ENCODE results near the gene SULT2B1. TPM values are rescaled to one million over a fixed set of nuclear protein-coding genes. Genes with fewer than 3 reads are reported as not detected.
A peak's percentile ranks its signal among the peaks of the same experiment; 100 is the strongest.

Gene SULT2B1
- total and polyA plus RNA-seq, 4 experiments from 2014 or later: 0.13 TPM; not detected in 3

DNA sequence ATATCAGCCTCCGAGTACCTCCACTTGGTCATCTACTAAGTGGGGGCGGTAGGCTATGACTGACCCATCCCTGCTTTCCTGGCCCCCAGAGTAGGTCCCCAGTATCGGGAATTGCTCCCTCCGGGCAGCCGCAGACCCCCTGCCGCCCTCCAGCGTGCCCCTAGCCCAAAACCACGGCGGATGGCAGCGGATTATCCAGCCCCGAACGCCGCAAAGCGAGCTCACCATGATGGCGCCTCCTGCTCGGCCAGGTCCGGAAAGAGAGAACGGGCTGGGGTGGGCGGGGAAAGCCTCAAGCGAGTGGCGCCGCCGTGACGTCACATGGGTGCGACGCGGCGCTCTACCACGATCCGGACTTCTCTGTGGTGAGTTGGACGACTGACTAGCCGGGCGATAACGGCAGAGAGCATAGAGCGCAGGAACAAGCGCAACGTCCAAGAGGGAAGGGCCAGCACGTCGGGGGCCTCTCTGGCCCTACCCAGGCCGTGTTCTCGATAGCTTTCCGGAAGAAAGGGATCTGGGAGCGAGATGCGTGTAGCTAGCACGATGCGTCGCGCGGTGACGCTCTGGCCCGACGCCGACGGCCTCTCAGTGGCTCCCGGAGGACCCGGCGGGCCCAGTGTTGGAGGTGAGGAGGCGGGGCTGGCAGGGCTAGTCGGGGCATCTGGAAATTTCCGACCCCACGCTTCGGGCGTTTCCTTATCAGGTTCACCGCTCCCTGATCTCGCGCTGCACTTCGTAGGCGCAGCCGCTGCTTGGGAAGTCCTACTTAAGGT lies 67.1 kb downstream of the SULT2B1 start, which contains the start of the genes RPL18 and SPHK2:
RPL18 (minus strand) TSS at position 263 of the 776 bp plus-strand sequence; CDS start at position 228, 35 bp downstream.
SPHK2 (plus strand) TSS at position 591 of the 776 bp plus-strand sequence. CDS start 1,009 bp downstream, outside the sequence.
- Mint-ChIP-seq H3K27me3 (no peaks in the 10 kb centered on the region), H3K36me3 (peaks cover 27 to 67% of the 10 kb centered on the region in 2 donors)

DNA sequence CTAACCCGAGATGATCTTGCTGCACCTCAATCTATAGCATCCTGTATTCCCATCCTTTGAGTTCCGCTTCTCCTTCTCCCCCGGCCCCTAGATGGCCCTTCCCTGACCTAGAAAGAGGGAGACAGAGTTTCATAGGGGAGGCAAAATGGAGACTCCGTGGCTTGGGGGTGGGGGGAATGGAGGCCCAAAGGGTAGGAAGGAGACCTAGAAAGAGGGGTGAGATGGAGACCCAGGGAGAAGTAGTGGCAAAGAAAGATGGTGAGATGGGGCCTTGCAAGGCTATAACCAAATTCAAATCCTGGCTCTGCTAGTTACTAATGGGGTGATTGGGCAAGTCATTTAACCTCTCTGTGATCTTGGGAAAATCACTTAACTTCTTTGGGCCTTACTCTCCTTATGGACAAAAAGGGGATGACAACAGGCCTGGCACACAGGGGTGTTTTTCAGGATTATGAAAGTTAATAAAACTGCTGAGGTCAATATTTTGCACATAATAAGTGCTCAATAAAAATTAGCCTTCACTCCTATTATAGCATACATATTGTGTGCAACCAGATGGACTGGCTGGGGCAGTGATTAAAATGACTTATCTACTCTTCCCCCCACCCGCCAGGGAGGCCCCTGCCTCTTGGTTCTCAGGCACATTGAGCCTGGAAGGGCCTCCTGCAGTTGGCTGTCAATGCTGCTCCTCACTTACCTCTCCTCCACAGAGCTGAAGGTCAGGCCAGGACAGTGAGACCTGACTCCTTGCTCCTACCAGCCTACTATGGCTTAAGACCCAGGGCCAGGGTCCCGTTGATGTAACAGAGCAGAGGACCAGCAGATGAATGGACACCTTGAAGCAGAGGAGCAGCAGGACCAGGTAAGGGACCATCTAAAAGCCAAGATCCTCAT lies 68.0 kb downstream of the SULT2B1 start:
- H3K9me3 ChIP-seq (ENCODE audit: control insufficient read depth in 1 of 2, low read length in 2 of 2): no peaks in the 10 kb centered on the region
- POLR2A ChIA-PET (ENCODE audit: partially characterized antibody): interaction anchor here (0.6 to 6.6 kb wide), 33 partner anchors 9 to 1346 kb away, joined by 3 to 70 read pairs (median 4); partner anchors contain the start of genes CA11, DBP, FTL and GYS1
- peaks cover 55% of the 10 kb centered on the region for H3K4me1 ChIP-seq (ENCODE audit: insufficient read depth, low read length)
- peak overlapping the region; percentile 97 to 99 (median 98) for H3K27ac Mint-ChIP-seq
- CTCF ChIA-PET (ENCODE audit: partially characterized antibody): interaction anchor here (0.6 to 1.5 kb wide), 6 partner anchors 11 to 130 kb away, joined by 3 to 5 read pairs (median 4); no protein-coding TSS in a partner anchor
- DNase-seq: no peak
- intact Hi-C loops (cut with micrococcal nuclease): loop anchor here (1.0 to 5.0 kb wide), 7 partner anchors 17 to 465 kb away; partner anchors contain the start of genes CA11, CYTH2, DBP and GYS1
- H3K27me3 ChIP-seq (ENCODE audit: insufficient read depth, low read length): no peaks in the 10 kb centered on the region
- H3K36me3 Mint-ChIP-seq: peaks cover 27 to 64% of the 10 kb centered on the region in 2 donors
- peaks cover 30 to 79% (median 50%) of the 10 kb centered on the region in 4 donors for H3K4me1 Mint-ChIP-seq
- peaks cover 31% of the 10 kb centered on the region for H3K36me3 ChIP-seq (ENCODE audit: insufficient read depth, low read length)
- peak overlapping the region; percentile 95 to 98 (median 96) for H3K4me3 Mint-ChIP-seq
- peak overlapping the region; percentile 88 for H3K27ac ChIP-seq (ENCODE audit: low read depth, low read length)
- H3K4me3 ChIP-seq (ENCODE audit: low read length in 2 of 2): peak overlapping the region; percentile 76 to 81
- H3K9me3 Mint-ChIP-seq: peaks cover 0 to 2% (median 0%) of the 10 kb centered on the region in 8 donors
- H3K27me3 Mint-ChIP-seq: no peaks in the 10 kb centered on the region

More for the DNA sequence above, 67.1 kb downstream of the SULT2B1 start, which contains the start of the genes RPL18 and SPHK2:
- Mint-ChIP-seq H3K9me3 (peaks cover 0 to 2% (median 0%) of the 10 kb centered on the region in 8 donors), H3K4me3 (peak within 1 kb of the TSS; percentile 95 to 98 (median 96)), H3K27ac (peak within 1 kb of the TSS; percentile 97 to 99 (median 98)), H3K4me1 (peaks cover 27 to 74% (median 49%) of the 10 kb centered on the region in 4 donors)
- Histone ChIP-seq H3K4me1 (ENCODE audit: insufficient read depth, low read length) (peaks cover 50% of the 10 kb centered on the region), H3K27me3 (ENCODE audit: insufficient read depth, low read length) (no peaks in the 10 kb centered on the region), H3K4me3 (ENCODE audit: low read length in 2 of 2) (peak within 1 kb of the TSS; percentile 76 to 81), H3K36me3 (ENCODE audit: insufficient read depth, low read length) (peaks cover 35% of the 10 kb centered on the region), H3K27ac (ENCODE audit: low read depth, low read length) (peak within 1 kb of the TSS; percentile 88), H3K9me3 (ENCODE audit: control insufficient read depth in 1 of 2, low read length in 2 of 2) (no peaks in the 10 kb centered on the region)
- intact Hi-C loops (cut with micrococcal nuclease): loop anchor here (1.0 to 5.0 kb wide), 7 partner anchors 18 to 466 kb away; partner anchors contain the start of genes CA11, CYTH2, DBP and GYS1
- POLR2A ChIA-PET (ENCODE audit: partially characterized antibody): interaction anchor here (0.6 to 5.6 kb wide), 41 partner anchors 10 to 1345 kb away, joined by 3 to 70 read pairs (median 4); partner anchors contain the start of genes CA11, DBP, GYS1 and KDELR1
- peak; percentile 94 to 97 (median 96) for DNase-seq
- CTCF ChIA-PET (ENCODE audit: partially characterized antibody): interaction anchor here (1.0 to 1.5 kb wide), 5 partner anchors 10 to 130 kb away, joined by 3 to 5 read pairs (median 4); no protein-coding TSS in a partner anchor

DNA sequence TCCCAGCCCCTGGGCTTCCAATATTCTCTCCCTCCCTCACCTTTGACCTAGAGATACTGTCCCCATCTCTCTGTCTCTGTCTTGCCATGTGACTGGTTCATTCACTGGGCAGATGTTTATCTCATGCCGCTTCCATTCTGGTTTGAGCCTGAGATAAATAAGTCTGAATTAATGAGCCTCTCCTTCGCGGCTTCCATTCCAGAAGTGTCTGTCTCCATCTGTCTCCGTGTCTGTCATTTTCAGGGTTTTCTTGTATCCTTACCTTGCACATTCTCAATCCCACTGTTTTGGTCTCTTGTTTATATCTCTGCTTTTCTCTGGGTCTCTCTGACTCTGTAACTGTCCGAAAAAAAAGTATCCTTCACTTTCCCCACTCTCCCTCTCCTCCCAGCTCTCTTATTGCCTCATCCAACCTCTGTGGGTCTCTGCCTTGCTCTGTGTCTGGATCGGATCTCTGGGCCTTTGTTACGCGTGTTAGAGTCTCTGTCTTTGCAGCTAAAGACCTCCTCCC lies 71.6 kb downstream of the SULT2B1 start:
- Mint-ChIP-seq H3K27ac (peak overlapping the region; percentile 79 to 98 (median 96)), H3K27me3 (no peaks in the 10 kb centered on the region), H3K9me3 (no peaks in the 10 kb centered on the region), H3K4me1 (peaks cover 22 to 59% (median 36%) of the 10 kb centered on the region in 4 donors), H3K36me3 (peaks cover 4 to 34% of the 10 kb centered on the region in 2 donors), H3K4me3 (peak overlapping the region; percentile 59 to 93 (median 84))
- POLR2A ChIA-PET (ENCODE audit: partially characterized antibody): interaction anchor here (0.6 to 6.6 kb wide), 9 partner anchors 9 to 370 kb away, joined by 3 to 61 read pairs (median 4); partner anchors contain the start of genes CA11, DBP, FAM83E and FTL
- intact Hi-C loops (cut with micrococcal nuclease): loop anchor here (1.0 kb wide), 2 partner anchors 14 to 23 kb away; partner anchors contain the start of genes CA11 and DBP
- Histone ChIP-seq H3K27ac (ENCODE audit: low read depth, low read length) (peak overlapping the region; percentile 68), H3K36me3 (ENCODE audit: insufficient read depth, low read length) (no peaks in the 10 kb centered on the region), H3K4me1 (ENCODE audit: insufficient read depth, low read length) (peaks cover 27% of the 10 kb centered on the region), H3K27me3 (ENCODE audit: insufficient read depth, low read length) (no peaks in the 10 kb centered on the region), H3K9me3 (ENCODE audit: control insufficient read depth in 1 of 2, low read length in 2 of 2) (no peaks in the 10 kb centered on the region), H3K4me3 (ENCODE audit: low read length in 2 of 2) (peak overlapping the region; percentile 13 to 33)
- DNase-seq: no peak
- CTCF ChIA-PET (ENCODE audit: partially characterized antibody): interaction anchor here (0.7 to 1.9 kb wide), 3 partner anchors 22 to 370 kb away, joined by 3 to 7 read pairs (median 3); partner anchors contain the start of genes CA11 and RUVBL2

DNA sequence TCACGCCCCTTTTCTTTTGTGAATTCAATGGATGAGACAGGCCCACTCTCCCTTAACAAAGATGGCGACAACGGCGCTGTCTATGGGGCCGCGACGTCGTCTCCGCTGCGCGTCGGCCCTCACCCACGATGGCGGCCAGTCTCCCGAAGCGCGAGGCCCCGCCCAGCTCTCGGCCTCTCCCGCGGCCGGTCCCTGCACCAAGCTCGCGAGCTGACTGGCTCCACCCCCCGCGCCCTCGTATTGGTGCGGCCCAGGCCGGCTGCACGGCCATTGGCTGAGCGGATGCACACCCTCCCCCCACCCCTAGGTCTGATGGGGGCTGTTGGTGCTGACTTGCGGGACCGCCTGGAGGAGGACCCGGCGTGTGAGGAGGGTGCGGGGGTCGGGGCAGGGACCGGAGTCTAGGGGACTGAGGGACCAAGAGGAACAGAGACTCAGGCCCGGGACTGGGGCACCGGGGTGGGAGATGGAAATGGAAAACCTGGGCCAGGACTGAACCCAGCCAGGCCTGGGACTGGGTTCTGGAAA lies 72.2 kb downstream of the SULT2B1 start:
- POLR2A ChIA-PET (ENCODE audit: partially characterized antibody): interaction anchor here (0.6 to 6.6 kb wide), 8 partner anchors 10 to 369 kb away, joined by 3 to 61 read pairs (median 4); partner anchors contain the start of genes CA11, DBP, FAM83E and FTL
- DNase-seq: peak; percentile 87 to 91 (median 90)
- no peaks in the 10 kb centered on the region for H3K27me3 ChIP-seq (ENCODE audit: insufficient read depth, low read length)
- H3K9me3 ChIP-seq (ENCODE audit: control insufficient read depth in 1 of 2, low read length in 2 of 2): no peaks in the 10 kb centered on the region
- H3K9me3 Mint-ChIP-seq: no peaks in the 10 kb centered on the region
- H3K4me1 Mint-ChIP-seq: peaks cover 22 to 54% (median 34%) of the 10 kb centered on the region in 4 donors
- no peaks in the 10 kb centered on the region for H3K27me3 Mint-ChIP-seq
- peaks cover 27% of the 10 kb centered on the region for H3K4me1 ChIP-seq (ENCODE audit: insufficient read depth, low read length)
- H3K4me3 ChIP-seq (ENCODE audit: low read length in 2 of 2): peak overlapping the region; percentile 13 to 33
- CTCF ChIA-PET (ENCODE audit: partially characterized antibody): interaction anchor here (0.7 to 1.9 kb wide), 3 partner anchors 21 to 369 kb away, joined by 3 to 7 read pairs (median 3); partner anchors contain the start of genes CA11 and RUVBL2
- H3K27ac ChIP-seq (ENCODE audit: low read depth, low read length): peak overlapping the region; percentile 68
- H3K4me3 Mint-ChIP-seq: peak overlapping the region; percentile 59 to 93 (median 84)
- intact Hi-C loops (cut with micrococcal nuclease): loop anchor here (1.0 kb wide), 2 partner anchors 13 to 22 kb away; partner anchors contain the start of genes CA11 and DBP
- H3K27ac Mint-ChIP-seq: peak overlapping the region; percentile 79 to 98 (median 96)
- no peaks in the 10 kb centered on the region for H3K36me3 ChIP-seq (ENCODE audit: insufficient read depth, low read length)
- peaks cover 4 to 31% of the 10 kb centered on the region in 2 donors for H3K36me3 Mint-ChIP-seq

DNA sequence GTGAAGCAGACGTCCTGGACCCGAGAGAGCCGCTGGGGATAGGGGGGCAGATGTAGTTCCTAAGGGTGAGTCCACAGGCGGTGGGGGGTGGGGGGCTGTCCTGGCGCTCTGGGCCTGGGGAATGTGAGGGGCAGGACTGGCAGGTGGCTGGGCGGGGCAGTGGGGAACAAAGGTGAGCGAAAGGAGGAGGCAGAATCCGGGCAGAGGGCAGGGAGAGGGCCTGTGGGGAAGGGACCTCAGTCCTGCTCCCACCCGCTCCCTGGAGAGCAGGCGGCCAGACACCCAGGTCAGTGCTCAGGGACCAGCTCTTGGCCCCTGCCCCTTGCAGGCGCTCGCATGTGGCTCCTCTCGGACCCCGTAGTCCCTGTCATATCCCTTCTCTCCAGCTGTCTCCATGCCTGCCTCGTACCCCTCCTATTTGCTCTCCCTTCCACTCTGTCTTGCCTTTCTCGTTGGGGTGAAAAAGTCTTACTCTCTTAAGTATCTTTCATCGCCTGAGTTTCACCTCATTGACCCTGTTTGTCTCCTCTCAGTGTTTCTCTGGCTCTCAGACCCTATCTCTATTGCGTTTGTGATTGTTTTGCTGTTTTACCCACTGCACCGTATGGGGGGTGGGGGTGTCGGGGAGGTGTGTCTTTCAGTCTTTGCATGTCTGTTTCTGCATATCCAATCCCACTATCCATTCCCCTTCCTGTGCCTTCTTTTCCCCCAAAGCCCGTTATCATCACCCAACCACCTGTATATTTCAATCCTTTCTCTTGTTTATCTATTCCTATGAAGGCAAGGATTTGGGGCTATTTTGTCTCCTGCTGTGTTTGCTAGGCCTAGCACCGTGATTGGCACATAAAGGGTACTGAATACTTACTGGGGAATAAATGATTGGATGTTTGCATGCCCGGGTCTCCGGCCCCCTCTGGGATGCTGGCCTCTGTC lies 73.1 kb downstream of the SULT2B1 start:
- H3K9me3 Mint-ChIP-seq: no peaks in the 10 kb centered on the region
- Histone ChIP-seq H3K4me1 (ENCODE audit: insufficient read depth, low read length) (peaks cover 20% of the 10 kb centered on the region), H3K36me3 (ENCODE audit: insufficient read depth, low read length) (peaks cover 4% of the 10 kb centered on the region), H3K27me3 (ENCODE audit: insufficient read depth, low read length) (no peaks in the 10 kb centered on the region), H3K27ac (ENCODE audit: low read depth, low read length) (peak overlapping the region; percentile 68), H3K4me3 (ENCODE audit: low read length in 2 of 2) (peak overlapping the region in 1 of 2 donors; percentile 33), H3K9me3 (ENCODE audit: control insufficient read depth in 1 of 2, low read length in 2 of 2) (no peaks in the 10 kb centered on the region)
- intact Hi-C loops (cut with micrococcal nuclease): loop anchor here (1.0 kb wide), 2 partner anchors 12 to 21 kb away; partner anchors contain the start of genes CA11 and DBP
- ChIA-PET CTCF (ENCODE audit: partially characterized antibody) (interaction anchor here (1.9 kb wide), 1 partner anchor 20 kb away, joined by 7 read pairs; the partner anchor contains the start of gene CA11), POLR2A (ENCODE audit: partially characterized antibody) (interaction anchor here (6.6 kb wide), 1 partner anchor 9 kb away, joined by 61 read pairs; no protein-coding TSS in a partner anchor)
- peak overlapping the region in 5 of 8 donors; percentile 39 to 92 (median 87) for H3K4me3 Mint-ChIP-seq
- peaks cover 4 to 29% of the 10 kb centered on the region in 2 donors for H3K36me3 Mint-ChIP-seq
- DNase-seq: no peak
- H3K27ac Mint-ChIP-seq: peak overlapping the region; percentile 76 to 97 (median 88)
- H3K27me3 Mint-ChIP-seq: no peaks in the 10 kb centered on the region
- peaks cover 16 to 45% (median 27%) of the 10 kb centered on the region in 4 donors for H3K4me1 Mint-ChIP-seq
